GM20000 (cell line): ENCODE measurements around the gene FHIT.

Source experiments
- DNase-seq: peaks from one replicate; pipeline ENCODE4 v3.0.0; 2012; ENCODE audit warnings: low spot score
- TF ChIP-seq, protein P1 (sequence below): IDR thresholded peaks from 2 replicates; pipeline ENCODE4 v1.5.1; 2012; ENCODE audit warnings: mild to moderate bottlenecking, control low read depth; ENCODE audit errors: extremely low read depth, missing control alignments

FHIT gene

DNA sequence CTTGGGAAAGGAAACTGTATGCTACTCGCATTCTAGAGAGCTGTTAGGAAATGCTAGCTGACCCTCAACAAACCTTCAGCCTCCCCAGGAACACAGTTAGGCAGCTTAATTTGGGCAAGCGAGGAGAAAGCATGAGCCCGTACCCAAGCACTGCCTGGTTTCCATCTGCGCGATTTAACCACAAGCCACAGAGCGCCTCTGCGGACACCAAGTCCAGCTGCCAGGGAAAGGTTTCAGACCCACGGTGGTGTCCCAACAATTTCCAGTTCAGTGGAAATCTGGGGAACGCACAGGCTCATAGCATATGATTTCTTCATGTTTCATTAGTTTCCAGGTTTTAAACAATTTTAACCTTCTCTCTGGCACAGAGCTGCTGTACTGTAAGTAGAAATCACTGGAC lies 617.6 kb downstream of the FHIT start:
- no peak for DNase-seq
- TF ChIP-seq, protein P1, sequence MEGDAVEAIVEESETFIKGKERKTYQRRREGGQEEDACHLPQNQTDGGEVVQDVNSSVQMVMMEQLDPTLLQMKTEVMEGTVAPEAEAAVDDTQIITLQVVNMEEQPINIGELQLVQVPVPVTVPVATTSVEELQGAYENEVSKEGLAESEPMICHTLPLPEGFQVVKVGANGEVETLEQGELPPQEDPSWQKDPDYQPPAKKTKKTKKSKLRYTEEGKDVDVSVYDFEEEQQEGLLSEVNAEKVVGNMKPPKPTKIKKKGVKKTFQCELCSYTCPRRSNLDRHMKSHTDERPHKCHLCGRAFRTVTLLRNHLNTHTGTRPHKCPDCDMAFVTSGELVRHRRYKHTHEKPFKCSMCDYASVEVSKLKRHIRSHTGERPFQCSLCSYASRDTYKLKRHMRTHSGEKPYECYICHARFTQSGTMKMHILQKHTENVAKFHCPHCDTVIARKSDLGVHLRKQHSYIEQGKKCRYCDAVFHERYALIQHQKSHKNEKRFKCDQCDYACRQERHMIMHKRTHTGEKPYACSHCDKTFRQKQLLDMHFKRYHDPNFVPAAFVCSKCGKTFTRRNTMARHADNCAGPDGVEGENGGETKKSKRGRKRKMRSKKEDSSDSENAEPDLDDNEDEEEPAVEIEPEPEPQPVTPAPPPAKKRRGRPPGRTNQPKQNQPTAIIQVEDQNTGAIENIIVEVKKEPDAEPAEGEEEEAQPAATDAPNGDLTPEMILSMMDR, result no peak

DNA sequence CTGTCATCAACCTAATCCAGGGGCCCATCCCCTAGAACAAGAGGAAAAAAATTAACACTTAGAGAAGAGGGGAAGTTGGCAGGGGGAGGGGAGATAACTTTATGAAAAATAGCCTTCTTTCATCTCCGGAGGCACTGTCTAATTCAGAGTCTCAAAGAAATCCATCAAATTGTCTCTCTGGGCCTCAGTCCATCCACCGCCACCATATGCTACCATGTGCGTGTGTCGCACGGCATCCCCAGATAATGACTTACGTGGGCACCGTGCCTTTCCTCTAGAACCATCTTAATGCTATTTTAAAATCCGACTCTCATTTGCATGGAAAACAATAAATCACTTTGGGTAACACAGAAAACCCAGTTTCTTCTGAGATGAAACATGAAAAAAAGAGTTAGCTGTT lies 619.7 kb downstream of the FHIT start:
- TF ChIP-seq, protein P1, result no peak

DNA sequence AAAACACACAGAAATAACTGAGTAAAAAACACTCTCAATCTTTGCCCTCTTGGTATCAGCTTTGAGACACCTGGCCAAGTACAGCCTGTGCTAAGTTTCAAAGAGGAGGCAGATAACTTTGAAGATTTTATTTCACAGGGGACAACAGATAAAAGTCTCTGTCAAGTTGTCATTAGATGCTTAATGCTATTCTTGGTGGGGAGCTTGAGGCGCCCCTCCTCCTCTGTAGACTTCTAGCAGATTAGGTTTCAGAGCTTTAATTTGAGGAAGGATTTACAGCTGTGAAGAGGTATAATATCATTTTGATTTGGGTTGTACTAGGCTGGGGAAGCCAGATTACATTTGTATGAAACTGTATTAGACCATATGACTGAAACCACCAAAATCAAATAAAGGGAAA lies 620.3 kb downstream of the FHIT start:
- TF ChIP-seq, protein P1, result no peak
- no peak for DNase-seq

More for the DNA sequence above, 619.7 kb downstream of the FHIT start:
- no peak for DNase-seq

DNA sequence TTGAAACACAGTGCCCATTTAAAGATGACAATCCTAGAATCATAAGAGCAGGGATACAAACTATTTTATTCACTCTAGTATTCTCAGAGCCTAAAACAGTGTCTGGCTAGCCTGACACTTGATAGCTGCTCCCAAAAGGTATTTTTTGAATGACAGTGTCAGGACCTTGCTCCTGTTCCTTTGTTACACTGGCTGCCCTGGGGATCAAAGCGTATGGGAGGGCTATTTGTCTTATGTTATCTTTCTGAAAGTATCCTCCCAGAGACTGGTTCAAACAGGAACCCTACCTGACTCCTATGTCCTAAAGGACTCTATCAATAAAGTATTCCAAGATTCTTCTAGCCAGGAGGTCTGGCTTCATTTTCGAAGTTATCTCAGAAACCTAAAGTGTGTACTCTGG lies 621.4 kb downstream of the FHIT start:
- no peak for DNase-seq
- TF ChIP-seq, protein P1, result no peak

DNA sequence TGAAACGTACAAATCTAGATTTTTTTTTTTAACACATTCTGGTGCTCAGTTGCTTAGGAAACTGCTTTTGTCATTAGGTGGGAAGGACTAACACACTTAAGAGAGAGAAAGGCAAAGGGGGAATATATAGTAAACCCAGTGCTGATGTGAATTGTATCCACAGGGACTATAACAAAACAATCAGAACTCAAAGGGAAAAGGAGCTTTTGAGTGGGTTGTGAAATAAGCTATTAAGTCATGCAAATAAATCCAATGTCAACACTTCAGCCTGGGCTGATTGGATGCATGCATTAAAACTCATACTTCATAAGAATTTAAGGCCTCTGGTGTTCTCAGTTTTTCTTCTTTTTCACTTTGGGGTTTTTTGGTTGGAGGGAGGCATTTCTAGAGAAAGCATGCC lies 628.9 kb downstream of the FHIT start:
- TF ChIP-seq, protein P1, result no peak
- DNase-seq, result no peak

DNA sequence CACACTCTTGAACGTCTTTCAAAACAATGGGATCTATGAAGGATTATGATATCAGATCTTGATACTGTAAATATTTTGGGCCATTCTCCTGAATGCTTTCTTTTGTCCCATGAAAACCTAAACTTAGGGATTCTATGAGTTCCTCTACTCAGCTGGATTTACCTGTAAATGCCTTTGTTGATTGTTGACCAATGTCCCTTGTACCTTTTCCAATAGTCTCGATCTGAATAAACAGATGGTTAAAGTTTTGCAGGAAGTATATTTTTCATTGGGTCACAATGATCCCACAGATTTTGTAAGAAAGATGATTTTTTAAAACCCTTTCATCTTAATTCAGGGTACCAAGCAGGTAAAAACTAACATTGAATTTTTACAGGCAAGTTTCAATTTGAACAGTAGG lies 634.1 kb downstream of the FHIT start:
- no peak for DNase-seq
- TF ChIP-seq, protein P1, result no peak

DNA sequence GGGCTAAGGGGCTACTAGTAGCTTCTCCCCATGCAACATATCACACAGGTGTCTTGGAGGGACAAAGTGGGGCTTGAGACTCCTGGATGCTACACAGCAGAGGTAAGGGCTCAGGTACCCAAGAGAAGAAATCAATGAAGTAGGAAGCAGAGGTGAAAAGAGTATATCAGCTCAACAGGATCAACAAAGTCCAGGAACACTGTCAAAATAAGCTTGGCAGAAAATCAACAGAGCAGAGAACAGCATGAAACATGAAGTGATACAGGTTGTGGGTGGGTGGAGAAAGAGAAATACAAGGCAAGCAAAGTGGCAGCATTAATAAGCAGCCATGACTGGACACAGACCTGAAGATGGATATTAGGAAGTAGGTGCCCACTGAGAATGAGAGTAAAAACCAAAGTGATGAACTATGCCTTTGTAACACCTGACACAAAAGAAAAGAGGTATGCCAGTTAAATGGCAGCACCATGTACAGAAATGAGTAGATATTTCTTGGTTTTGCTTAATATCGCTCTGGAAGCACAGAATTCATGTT lies 637.4 kb downstream of the FHIT start:
- TF ChIP-seq, protein P1, result no peak
- no peak for DNase-seq
